Stimulated activated naive CD4-positive, alpha-beta T cell treated with Interleukin-2 at 50 U/mL for 16 hours (primary cell): Measurements from ENCODE around the gene INAFM2.

Experiments
- DNase-seq: peaks from one replicate; lab custom pipeline; 2025; lab: John Stamatoyannopoulos, UW

The INAFM2 gene

GRCh38 chr15:40287968-40288367 is 35.5 kb upstream of the INAFM2 start:
- DNase-seq, result no peak

GRCh38 chr15:40289140-40289775 is 34.2 kb upstream of the INAFM2 start:
- DNase-seq, result no peak

DNA sequence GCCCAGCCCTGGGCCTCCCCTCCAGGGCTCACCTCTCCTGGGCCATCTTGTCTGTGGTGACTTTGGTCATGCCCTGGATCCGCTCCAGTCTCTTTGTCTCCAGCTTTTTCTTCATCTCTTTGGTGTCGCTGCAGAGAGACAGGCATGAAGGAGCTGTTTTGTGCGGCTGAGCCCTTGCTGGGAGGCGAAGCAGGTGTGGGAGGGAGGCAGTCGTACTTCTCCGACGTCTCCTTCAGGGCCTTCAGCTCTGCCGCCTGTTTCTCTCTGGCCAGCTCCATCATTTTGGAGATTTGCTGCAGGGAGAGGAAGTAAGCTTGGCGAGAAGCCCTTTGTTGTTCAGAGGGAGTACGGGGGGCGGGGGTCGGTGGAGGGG is 33.0 kb upstream of the INAFM2 start:
- DNase-seq, result no peak

DNA sequence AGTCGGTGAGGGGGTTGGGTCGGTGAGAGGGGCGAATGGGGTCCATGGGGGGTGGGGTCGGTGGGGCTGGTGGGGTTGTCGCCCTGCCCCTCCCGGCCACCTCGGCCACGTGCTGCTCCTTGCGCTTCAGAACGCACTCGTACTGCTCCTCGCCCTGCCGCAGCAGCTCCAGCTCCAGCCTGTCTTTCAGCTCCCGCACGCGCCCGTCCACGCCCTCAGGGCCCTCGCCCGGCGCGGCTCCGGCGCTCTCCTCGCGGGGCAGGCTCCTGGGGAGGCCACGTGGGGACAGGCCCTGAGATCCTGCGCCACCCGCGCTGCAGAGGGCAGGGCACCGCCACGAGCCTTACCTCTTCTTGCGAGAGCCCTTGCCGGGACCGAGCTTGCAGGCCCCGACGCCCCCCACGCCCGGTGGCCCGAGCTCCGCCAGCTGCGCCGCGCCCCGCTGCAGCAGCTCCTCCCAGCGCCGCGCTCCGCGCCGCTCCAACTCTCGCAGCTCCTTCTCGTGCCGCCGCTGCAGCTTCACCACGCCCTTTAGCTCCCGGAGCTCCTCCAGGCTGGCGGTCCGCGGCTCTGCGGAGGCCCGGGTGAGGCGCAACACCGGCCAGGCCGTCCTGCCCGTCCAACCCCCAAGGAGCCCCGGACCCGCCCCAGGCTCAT is 32.4 kb upstream of the INAFM2 start:
- no peak for DNase-seq

GRCh38 chr15:40292246-40292645 is 31.2 kb upstream of the INAFM2 start:
- no peak for DNase-seq

DNA sequence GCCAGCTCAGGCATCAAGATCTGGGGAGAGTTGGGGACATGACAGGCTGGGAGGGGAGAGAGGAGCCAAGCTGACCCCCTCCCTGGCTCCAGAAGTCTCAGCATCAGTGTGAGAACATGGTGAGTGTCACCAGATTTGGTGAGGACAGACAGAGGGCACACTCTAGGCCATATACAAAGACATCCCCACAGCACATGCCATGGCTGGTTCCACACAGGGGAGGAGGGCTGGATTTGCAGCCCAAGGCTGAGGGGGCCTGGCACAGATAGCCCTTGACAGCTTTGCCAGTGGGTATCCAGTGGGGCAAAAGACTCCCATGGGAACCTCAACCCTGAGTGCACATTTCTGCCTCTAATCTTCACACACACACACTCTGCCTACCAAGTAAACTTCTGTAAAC is 30.5 kb upstream of the INAFM2 start:
- DNase-seq, result no peak

DNA sequence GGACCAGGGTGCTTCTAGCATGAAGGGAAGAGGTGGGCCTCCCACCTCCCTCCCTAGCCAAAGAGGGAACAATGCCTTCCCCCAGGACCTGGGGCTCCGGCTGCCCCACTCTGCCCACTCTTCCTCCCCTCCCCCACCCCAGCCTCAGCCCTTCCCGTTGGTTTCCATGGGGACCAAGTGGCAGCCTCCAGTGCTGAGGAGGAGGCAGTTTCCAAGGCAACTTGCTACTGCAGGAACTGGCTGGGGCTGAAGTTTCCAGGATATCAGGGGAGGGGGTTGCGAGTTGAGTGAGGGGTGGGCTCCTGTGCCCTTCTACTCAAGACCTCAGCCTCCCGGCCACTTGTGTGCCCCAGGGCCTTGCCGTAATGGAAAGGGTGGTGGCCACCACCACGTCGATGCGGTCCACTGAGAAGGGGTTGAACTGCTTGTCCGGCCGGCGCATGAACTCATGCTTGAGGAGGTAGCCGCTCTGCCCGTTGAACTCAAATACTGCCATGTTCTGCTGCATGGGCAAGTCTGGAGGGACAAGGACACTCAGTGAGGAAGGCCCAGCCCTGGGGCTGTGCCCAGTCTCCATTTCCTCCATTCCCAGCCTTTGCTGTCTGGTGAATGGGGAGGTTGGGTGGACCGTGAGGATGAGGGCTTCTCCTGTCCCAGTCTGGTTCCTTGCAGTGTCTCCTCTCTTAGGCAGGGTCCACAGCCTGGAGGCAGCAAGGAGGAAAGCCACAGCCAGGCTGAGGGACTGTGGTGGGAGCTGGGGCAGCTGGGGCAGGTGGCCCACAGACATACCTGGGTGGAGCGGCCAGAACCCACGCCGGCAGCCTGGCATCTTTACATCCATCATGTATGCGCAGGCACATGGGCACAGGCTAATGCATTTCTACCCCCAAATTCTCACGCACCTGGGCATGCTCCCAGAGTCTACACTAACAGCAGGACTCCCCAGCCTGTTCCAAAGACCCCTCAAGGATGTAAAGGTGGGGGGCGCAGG is 29.3 kb upstream of the INAFM2 start:
- DNase-seq, result no peak

- DNase-seq, result no peak
These were observed 28.2 kb upstream of the INAFM2 start for GRCh38 chr15:40295297-40295696.

DNA sequence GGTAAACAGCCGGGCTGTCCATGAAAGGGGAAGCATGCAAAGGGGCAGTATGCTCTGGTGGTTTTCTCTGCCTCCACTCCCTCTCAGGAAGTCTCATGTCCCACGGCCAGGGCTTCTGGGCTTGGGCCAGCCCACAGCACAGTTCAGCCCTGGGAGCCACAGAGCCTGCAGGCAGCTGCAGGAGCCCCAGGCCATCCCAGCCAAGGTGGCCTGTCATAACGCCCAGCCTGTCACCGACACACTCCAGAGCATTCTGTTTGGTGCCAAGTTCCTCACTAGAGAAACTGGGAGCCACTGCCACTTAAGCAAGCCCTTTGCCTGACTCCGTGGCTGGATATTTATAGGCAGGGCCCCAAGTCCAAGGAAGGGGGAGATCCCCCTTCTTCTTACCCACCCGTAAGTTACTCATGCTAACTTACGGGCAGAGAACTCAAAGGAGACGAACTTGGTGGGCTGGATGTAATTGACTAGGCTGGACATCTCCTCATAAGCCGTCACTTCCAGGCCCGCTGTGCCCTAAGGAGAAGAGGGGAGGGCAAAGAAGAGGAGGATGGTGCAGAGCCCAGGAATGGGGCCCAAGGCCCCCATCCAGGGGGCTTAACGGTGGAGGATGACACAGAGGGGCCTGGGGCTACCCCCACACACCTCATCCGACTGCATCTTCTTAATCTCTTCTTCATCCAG is 27.5 kb upstream of the INAFM2 start:
- DNase-seq, result no peak

DNA sequence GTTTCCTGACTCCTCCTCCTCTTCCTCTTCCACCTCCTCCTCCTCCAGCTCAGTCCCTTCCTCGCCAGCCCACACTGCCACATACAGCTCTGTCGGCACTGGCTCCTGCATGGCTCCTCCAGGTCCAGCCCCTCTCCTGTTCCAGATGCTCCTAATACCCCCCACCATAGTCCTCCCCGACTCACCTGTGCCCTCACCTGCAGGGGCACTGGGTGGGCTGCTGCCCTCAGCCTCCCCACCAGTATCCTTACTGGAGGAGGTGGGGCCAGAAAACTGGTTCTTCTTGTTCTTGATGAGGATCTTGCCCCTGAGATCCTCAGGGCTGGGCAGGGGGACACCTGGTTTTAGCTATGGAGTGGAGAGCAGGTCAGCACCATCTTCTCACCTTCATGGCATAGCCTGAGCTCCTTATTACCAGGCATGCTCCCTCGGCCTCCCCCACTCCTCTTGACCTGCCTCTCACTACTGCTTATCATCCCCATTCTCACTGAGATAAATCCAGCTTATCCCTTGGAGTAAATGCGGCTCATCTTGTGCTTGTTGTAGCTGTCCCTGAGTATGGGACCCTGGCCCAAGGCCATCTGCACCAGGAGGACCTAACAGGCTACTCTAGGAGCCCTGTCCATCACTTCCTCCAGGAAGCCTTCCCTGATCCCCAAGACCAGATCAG is 26.8 kb upstream of the INAFM2 start:
- DNase-seq, result no peak

- no peak for DNase-seq
These were observed 26.1 kb upstream of the INAFM2 start for GRCh38 chr15:40297356-40297755.

GRCh38 chr15:40298216-40298935 is 25.1 kb upstream of the INAFM2 start:
- DNase-seq, result no peak

DNA sequence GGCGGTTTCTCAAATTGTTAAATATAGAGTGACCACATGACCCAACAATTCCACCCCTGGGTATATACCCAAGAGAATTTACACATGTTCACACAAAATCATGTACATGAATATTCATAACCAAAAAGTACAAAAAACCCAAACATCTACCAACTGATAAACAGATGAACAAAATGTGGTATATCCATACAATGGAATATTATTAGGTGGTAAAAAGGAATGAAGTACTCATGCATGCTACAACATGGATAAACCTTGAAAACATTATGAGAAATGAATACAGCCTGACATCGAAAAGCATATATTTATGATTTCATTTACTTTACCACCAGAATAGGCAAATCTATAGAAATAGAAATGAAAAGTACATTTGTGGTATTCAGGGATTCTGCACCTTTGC is 23.1 kb upstream of the INAFM2 start:
- no peak for DNase-seq

DNA sequence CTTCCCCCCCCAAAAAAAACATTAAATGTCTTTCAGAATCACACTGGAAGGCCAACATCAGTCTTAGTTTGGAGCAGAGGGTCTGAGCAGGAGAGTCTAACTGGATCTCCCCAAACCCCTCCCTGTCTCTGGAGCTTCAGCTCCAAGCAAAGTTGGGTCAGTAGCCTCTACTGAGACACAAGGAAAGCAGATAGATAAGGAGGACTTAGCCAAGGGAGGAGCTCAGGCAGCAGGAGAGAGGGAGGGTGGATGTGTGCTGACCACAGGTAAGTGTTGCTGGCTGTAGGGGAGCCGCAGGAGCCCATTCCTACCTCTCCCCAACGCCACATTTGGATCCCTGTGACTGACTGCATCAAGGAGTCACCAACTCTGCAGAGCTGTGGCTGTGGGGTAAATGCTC is 22.7 kb upstream of the INAFM2 start:
- no peak for DNase-seq

DNA sequence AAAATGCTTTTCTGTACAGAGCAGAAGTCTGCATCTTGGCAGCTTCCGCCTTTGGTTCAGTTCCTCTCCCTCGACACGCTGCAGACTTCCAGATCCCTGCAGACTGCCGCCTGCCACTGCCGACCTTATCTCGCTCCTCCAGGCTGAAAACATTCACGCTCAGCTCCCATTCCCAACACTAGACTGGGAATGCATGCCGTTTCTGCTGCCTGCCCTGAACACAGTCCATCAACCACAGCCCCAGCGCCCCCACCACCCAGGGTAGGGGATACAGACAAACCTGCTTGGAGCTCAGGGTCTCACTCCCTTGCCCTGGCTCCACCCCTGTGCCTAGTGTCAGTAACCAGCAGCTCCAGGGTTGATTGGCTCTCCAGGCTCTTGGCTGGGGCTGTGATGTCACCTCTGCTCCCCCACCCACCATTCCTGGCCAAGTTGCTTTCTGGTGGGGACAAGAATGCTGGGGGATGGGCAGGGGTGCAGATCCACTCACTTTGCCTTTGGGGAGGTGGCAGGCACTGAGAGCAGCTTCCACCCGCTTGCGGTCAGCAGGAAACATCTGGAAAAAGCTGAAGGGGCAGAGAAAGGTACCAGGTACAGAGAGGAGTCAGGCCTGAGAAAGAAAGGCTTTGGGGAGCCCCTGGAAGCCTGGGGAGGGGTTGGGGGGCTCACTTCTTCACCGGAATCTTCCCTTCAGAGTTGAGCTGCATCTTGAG is 21.9 kb upstream of the INAFM2 start:
- DNase-seq, result no peak

DNA sequence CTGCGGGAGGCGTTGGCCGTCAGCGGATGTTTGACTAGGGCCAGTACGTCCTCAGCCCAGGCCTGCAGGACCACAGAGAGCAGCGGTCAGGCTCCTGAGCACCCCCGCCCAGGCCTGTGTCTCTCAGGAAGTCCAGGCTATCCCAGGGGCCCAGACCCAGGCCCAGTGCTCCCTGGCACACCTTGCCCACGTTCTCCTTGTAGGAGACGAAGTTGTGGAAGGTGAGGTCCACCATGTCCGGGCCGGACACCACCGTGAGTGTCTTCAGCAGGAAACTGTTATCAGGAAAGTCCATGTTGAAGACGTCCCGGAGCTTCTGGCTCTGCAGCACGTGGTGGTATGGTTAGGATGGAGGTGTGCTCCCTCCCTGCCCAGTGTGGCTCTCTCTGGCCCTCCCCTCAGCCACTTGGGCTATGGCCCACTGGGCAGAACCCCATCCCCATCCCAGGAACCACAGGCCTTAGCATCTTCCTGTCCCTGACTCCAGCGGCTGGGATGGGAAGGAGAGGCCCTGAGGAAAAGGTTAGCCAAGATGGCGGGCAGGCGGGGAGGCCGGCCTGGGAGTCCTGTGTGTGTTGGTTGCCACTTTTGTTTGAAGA is 21.1 kb upstream of the INAFM2 start:
- DNase-seq, result no peak

- no peak for DNase-seq
These were observed 20.5 kb upstream of the INAFM2 start for GRCh38 chr15:40302981-40303380.

DNA sequence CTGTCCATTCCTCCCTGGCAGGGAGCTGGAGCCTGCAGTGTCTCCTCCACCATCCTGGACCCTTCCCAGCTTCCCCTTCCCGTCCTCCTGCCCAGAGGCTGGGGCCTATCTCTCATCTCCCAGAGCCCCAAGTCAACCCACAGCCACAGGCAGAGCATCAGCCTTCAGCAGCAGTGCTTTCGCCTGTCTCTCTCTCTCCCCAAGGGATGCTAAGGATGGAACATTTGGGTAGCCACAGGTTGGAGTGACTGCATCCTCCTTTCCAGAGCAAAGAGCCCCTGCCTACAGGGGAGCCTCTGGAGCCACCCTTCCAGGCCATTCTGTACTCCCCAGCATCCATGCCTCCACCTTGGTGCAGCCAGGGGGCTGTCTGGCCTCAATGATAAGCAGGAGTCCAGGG is 19.9 kb upstream of the INAFM2 start:
- DNase-seq, result no peak

DNA sequence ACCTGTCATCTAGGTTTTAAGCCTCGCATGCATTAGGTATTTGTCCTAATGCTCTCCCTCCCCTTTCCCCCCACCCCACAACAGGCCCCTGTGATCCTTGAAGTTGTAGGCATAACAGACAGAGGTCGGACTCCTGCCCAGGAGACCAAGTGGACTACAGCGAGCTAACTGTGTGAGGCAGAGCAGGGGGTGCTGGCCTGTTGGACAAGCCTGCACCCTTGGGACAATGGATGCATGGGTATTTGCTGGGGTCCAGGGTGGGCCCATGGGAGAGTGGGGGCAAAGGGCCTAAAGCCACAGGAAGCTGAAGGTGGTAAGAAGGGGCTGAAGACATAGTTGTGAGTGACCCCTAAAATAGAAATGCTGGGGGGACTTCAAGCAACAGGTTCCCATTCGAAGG is 18.2 kb upstream of the INAFM2 start:
- DNase-seq, result no peak

DNA sequence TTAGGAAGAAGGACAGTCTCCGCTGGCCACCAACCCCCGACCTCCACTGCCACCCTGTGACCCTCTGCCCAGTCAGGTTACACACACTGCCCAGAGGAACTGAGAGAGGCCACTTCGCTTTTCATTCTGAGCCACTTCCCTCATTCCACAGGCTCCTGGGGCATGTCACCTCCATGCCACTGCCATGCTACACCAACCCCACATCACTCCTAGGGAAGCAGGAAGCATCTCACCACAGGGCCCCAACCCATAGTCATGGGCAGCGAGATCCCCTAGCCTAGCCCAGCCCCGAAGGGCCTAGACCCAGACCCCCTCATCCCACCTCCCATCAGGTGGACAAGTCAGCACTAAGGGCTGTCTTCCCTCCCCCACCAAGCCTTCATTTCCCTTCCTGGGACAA is 17.1 kb upstream of the INAFM2 start:
- no peak for DNase-seq
